ENCODE data around the gene BCR.

The BCR gene

DNA sequence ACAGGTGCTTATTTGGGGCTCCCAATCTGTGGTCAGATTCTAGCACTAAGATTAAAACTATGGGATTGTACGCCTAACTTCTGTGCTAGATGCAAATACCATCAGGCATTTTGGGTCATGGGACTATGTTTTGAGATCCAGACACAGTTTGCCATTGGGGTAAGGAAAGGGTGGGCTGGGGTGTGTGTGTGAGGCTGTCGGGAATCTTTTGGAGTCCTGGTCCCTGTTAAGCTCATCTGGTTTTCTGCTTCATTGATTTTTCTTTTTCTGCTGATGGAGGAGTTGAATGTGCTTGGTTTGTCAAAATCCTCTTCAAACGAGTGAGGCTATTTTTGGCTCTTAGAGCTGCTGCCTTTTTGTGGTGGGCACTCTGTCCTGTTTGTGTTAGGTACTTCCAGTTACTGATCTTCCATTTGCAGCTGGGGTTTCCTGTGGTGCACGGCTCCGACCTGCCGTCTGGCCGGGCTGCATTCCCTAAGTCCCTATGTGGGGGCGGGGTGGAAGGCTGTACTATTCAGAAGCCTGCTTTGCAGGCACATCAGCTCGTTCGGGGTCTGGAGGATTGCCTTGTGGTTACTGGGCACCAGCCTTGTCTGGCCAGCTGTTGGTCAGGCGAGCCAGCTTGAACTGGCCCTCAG is 2.9 kb downstream of the BCR start:
- peak; percentile 81 for DNase-seq (ENCODE audit: low read depth, low spot score)
- no peaks in the 10 kb centered on the region for H3K9me3 ChIP-seq (ENCODE audit: insufficient read depth, low read length)
- TF ChIP-seq SUZ12 (IDR thresholded peaks at IDR 0.05; ENCODE audit: extremely low read depth, insufficient read depth, insufficient read length) (no peak), YY1 (IDR thresholded peaks at IDR 0.05; ENCODE audit: insufficient read depth, insufficient read length) (no peak), ZNF274 (IDR thresholded peaks at IDR 0.05; ENCODE audit: low read depth, low read length) (no peak)
- peaks cover 20% of the 10 kb centered on the region for H3K4me1 ChIP-seq (ENCODE audit: insufficient read depth, insufficient read length)
- H3K9ac ChIP-seq (ENCODE audit: insufficient read length, low read depth) = peak overlapping the region; percentile 95
- no peaks in the 10 kb centered on the region for H3K27me3 ChIP-seq (ENCODE audit: insufficient read depth, insufficient read length)
- H3K4me3 ChIP-seq (ENCODE audit: insufficient read length, low read depth) = peak overlapping the region; percentile 85
- H3K36me3 ChIP-seq (ENCODE audit: insufficient read depth, insufficient read length, low read length) = peaks cover 40% of the 10 kb centered on the region

- H3K9ac ChIP-seq (ENCODE audit: insufficient read length, low read depth) = peak overlapping the region; percentile 42
Measured at GRCh38 chr22:23184100-23184763, 3.9 kb downstream of the BCR start.

DNA sequence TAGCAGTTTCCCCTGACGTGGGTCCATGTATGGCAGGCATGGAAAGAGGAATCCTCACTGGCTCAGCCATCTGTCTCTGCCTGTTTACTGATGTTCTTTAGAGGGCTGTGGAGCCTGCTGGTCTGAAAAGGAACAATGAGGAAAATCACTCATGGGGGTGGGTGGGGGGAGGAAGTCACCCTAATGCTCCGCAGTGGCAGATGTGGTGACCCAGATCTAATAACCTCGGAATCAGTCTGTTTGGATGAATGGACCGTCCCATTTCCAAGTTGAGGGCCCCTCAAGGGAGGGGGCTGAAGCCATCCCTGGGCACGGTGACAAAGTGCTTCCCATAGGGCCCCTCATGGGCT is 4.4 kb downstream of the BCR start:
- peak overlapping the region; percentile 32 for H3K9ac ChIP-seq (ENCODE audit: insufficient read length, low read depth)
- H3K36me3 ChIP-seq (ENCODE audit: insufficient read depth, insufficient read length, low read length) = peaks cover 47% of the 10 kb centered on the region
- H3K4me1 ChIP-seq (ENCODE audit: insufficient read depth, insufficient read length) = peaks cover 13% of the 10 kb centered on the region
- no peak for DNase-seq (ENCODE audit: low read depth, low spot score)
- no peaks in the 10 kb centered on the region for H3K27me3 ChIP-seq (ENCODE audit: insufficient read depth, insufficient read length)
- TF ChIP-seq ZNF274 (IDR thresholded peaks at IDR 0.05; ENCODE audit: low read depth, low read length) (no peak), YY1 (IDR thresholded peaks at IDR 0.05; ENCODE audit: insufficient read depth, insufficient read length) (no peak), SUZ12 (IDR thresholded peaks at IDR 0.05; ENCODE audit: extremely low read depth, insufficient read depth, insufficient read length) (no peak)
- H3K9me3 ChIP-seq (ENCODE audit: insufficient read depth, low read length) = no peaks in the 10 kb centered on the region
- no peak overlapping the region for H3K4me3 ChIP-seq (ENCODE audit: insufficient read length, low read depth)

More at GRCh38 chr22:23184100-23184763, 3.9 kb downstream of the BCR start:
- Histone ChIP-seq H3K9me3 (ENCODE audit: insufficient read depth, low read length) (no peaks in the 10 kb centered on the region), H3K4me3 (ENCODE audit: insufficient read length, low read depth) (no peak overlapping the region), H3K36me3 (ENCODE audit: insufficient read depth, insufficient read length, low read length) (peaks cover 43% of the 10 kb centered on the region), H3K4me1 (ENCODE audit: insufficient read depth, insufficient read length) (peaks cover 15% of the 10 kb centered on the region), H3K27me3 (ENCODE audit: insufficient read depth, insufficient read length) (no peaks in the 10 kb centered on the region)
- no peak for TF ChIP-seq YY1 (IDR thresholded peaks at IDR 0.05; ENCODE audit: insufficient read depth, insufficient read length)
- no peak for TF ChIP-seq SUZ12 (IDR thresholded peaks at IDR 0.05; ENCODE audit: extremely low read depth, insufficient read depth, insufficient read length)
- no peak for TF ChIP-seq ZNF274 (IDR thresholded peaks at IDR 0.05; ENCODE audit: low read depth, low read length)
- DNase-seq (ENCODE audit: low read depth, low spot score) = no peak

- TF ChIP-seq ZNF274 (IDR thresholded peaks at IDR 0.05; ENCODE audit: low read depth, low read length) = no peak
- TF ChIP-seq YY1 (IDR thresholded peaks at IDR 0.05; ENCODE audit: insufficient read depth, insufficient read length) = no peak
- no peak for TF ChIP-seq SUZ12 (IDR thresholded peaks at IDR 0.05; ENCODE audit: extremely low read depth, insufficient read depth, insufficient read length)
- H3K9ac ChIP-seq (ENCODE audit: insufficient read length, low read depth) = no peak overlapping the region
Measured at GRCh38 chr22:23187211-23187610, 6.9 kb downstream of the BCR start.

GRCh38 chr22:23187871-23188700 is 7.8 kb downstream of the BCR start:
- no peak for TF ChIP-seq ZNF274 (IDR thresholded peaks at IDR 0.05; ENCODE audit: low read depth, low read length)
- no peak overlapping the region for H3K4me3 ChIP-seq (ENCODE audit: insufficient read length, low read depth)
- H3K9ac ChIP-seq (ENCODE audit: insufficient read length, low read depth) = no peak overlapping the region
- H3K4me1 ChIP-seq (ENCODE audit: insufficient read depth, insufficient read length) = peaks cover 13% of the 10 kb centered on the region
- H3K27me3 ChIP-seq (ENCODE audit: insufficient read depth, insufficient read length) = no peaks in the 10 kb centered on the region
- H3K9me3 ChIP-seq (ENCODE audit: insufficient read depth, low read length) = no peaks in the 10 kb centered on the region
- peaks cover 59% of the 10 kb centered on the region for H3K36me3 ChIP-seq (ENCODE audit: insufficient read depth, insufficient read length, low read length)
- no peak for DNase-seq (ENCODE audit: low read depth, low spot score)

More at GRCh38 chr22:23187211-23187610, 6.9 kb downstream of the BCR start:
- peaks cover 11% of the 10 kb centered on the region for H3K4me1 ChIP-seq (ENCODE audit: insufficient read depth, insufficient read length)
- no peaks in the 10 kb centered on the region for H3K9me3 ChIP-seq (ENCODE audit: insufficient read depth, low read length)
- peaks cover 57% of the 10 kb centered on the region for H3K36me3 ChIP-seq (ENCODE audit: insufficient read depth, insufficient read length, low read length)
- no peak overlapping the region for H3K4me3 ChIP-seq (ENCODE audit: insufficient read length, low read depth)
- DNase-seq (ENCODE audit: low read depth, low spot score) = no peak
- no peaks in the 10 kb centered on the region for H3K27me3 ChIP-seq (ENCODE audit: insufficient read depth, insufficient read length)

DNA sequence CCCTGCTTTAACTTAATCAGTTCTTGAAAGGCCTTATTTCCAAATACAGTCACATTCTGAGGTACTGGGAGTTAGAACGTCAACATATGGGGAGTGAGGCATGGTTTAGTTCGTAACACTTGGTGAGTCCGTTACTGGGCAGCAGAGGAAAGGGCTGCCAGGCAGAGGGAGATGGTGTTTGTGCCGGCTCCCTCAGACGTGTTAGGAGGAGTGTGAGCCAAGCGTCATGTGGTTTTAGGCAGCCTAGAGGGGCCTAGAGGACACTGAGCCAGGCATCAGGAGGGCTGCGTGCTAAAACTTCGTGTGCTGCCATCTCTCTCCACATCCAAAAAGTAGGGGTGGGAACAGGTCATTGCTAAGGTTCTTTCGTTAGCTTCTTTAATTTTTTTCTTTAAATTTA is 10.2 kb downstream of the BCR start:
- DNase-seq (ENCODE audit: low read depth, low spot score) = no peak
- no peaks in the 10 kb centered on the region for H3K9me3 ChIP-seq (ENCODE audit: insufficient read depth, low read length)
- H3K27me3 ChIP-seq (ENCODE audit: insufficient read depth, insufficient read length) = no peaks in the 10 kb centered on the region
- H3K4me3 ChIP-seq (ENCODE audit: insufficient read length, low read depth) = no peak overlapping the region
- H3K9ac ChIP-seq (ENCODE audit: insufficient read length, low read depth) = no peak overlapping the region
- peaks cover 57% of the 10 kb centered on the region for H3K36me3 ChIP-seq (ENCODE audit: insufficient read depth, insufficient read length, low read length)
- no peak for TF ChIP-seq SUZ12 (IDR thresholded peaks at IDR 0.05; ENCODE audit: extremely low read depth, insufficient read depth, insufficient read length)
- TF ChIP-seq YY1 (IDR thresholded peaks at IDR 0.05; ENCODE audit: insufficient read depth, insufficient read length) = no peak
- no peak for TF ChIP-seq ZNF274 (IDR thresholded peaks at IDR 0.05; ENCODE audit: low read depth, low read length)
- H3K4me1 ChIP-seq (ENCODE audit: insufficient read depth, insufficient read length) = peaks cover 6% of the 10 kb centered on the region

- no peak overlapping the region for H3K9ac ChIP-seq (ENCODE audit: insufficient read length, low read depth)
- no peaks in the 10 kb centered on the region for H3K9me3 ChIP-seq (ENCODE audit: insufficient read depth, low read length)
- peaks cover 4% of the 10 kb centered on the region for H3K4me1 ChIP-seq (ENCODE audit: insufficient read depth, insufficient read length)
- no peak overlapping the region for H3K4me3 ChIP-seq (ENCODE audit: insufficient read length, low read depth)
- peaks cover 48% of the 10 kb centered on the region for H3K36me3 ChIP-seq (ENCODE audit: insufficient read depth, insufficient read length, low read length)
- DNase-seq (ENCODE audit: low read depth, low spot score) = no peak
- H3K27me3 ChIP-seq (ENCODE audit: insufficient read depth, insufficient read length) = no peaks in the 10 kb centered on the region
- no peak for TF ChIP-seq SUZ12 (IDR thresholded peaks at IDR 0.05; ENCODE audit: extremely low read depth, insufficient read depth, insufficient read length)
- no peak for TF ChIP-seq YY1 (IDR thresholded peaks at IDR 0.05; ENCODE audit: insufficient read depth, insufficient read length)
- no peak for TF ChIP-seq ZNF274 (IDR thresholded peaks at IDR 0.05; ENCODE audit: low read depth, low read length)
Measured at GRCh38 chr22:23192133-23192532, 11.8 kb downstream of the BCR start.

All from NT2/D1 (cell line).